A549 (cell line): ENCODE results near the gene ADGRD1. TPM values are rescaled to one million over a fixed set of nuclear protein-coding genes. Genes with fewer than 3 reads are reported as not detected.
"Not testable (repeated sequence)": the region's sequence is repeated elsewhere in the genome, so short reads cannot be mapped to it uniquely, and the experiment has no call there.

Experiments used
- ATAC-seq, 2 experiments: fragments of 200-7000 bp in 1 of 2; fragments of >200 bp in 1 of 2; cut with Nextera tagmentation in 1 of 2; cut with Tn5 transposase in 1 of 2; 3 replicates each; pipeline versions ENCODE4 v1.8.0 to v1.9.1; 2018 to 2020; ENCODE audit warnings: mild to moderate bottlenecking in 1 of 2, moderate library complexity in 1 of 2
- CTCF ChIA-PET: fragments of 300-600 bp; sonication (Branson Sonifier 250); formaldehyde crosslinking; extraction: SDS; loops from one replicate; lab custom pipeline; 2021; ENCODE audit warnings: antibody characterized with exemption, inconsistent platforms; lab: Yijun Ruan, JAX
- POLR2A ChIA-PET: fragments of 350-600 bp; formaldehyde crosslinking; extraction: SDS; loops from one replicate; lab custom pipeline; 2021; ENCODE audit warnings: antibody characterized with exemption, inconsistent platforms; lab: Yijun Ruan, JAX
- DNase-seq, 2 experiments: peaks; one replicate each; pipeline versions ENCODE4 v3.0.0 to v3.0.0-alpha.2; 2011 to 2016; ENCODE audit warnings: low read depth in 1 of 2, low spot score in 1 of 2
- FAIRE-seq: peaks from 2 replicates; lab custom pipeline; 2011; peaks lifted over from hg19 to GRCh38; lab: Jason Lieb, UNC
- H3K27ac ChIP-seq, 2 experiments: fragments of >200 bp; sonication (Bioruptor Twin); formaldehyde crosslinking; 3 replicates each; pipeline ENCODE4 v1.5.1; 2016 to 2017
- H3K4me1 ChIP-seq: fragments of >200 bp; sonication (Bioruptor Twin); formaldehyde crosslinking; 3 replicates; pipeline ENCODE4 v1.6.1; 2016
- H3K4me2 ChIP-seq: fragments of >200 bp; sonication (Bioruptor Twin); formaldehyde crosslinking; 3 replicates; pipeline ENCODE4 v1.6.1; 2016
- H3K4me3 ChIP-seq: fragments of >200 bp; sonication (Bioruptor Twin); formaldehyde crosslinking; 3 replicates; pipeline ENCODE4 v1.5.1; 2016
- H3K9me3 ChIP-seq: fragments of >200 bp; sonication (Bioruptor Twin); formaldehyde crosslinking; 3 replicates; pipeline ENCODE4 v1.6.1; 2016
- BHLHE40 ChIP-seq: IDR thresholded peaks from 2 replicates; pipeline ENCODE4 v1.6.1; 2012; ENCODE audit warnings: low read depth, low read length, inconsistent platforms
- CBX2 ChIP-seq: fragments of 200-600 bp; sonication (generic); IDR thresholded peaks from 2 replicates; pipeline ENCODE4 v1.6.1; 2016; ENCODE audit warnings: low read depth, mild to moderate bottlenecking, borderline replicate concordance
- CEBPB ChIP-seq, 2 experiments: fragments of >200 bp in 1 of 2; sonication (Bioruptor Twin) in 1 of 2; formaldehyde crosslinking in 1 of 2; IDR thresholded peaks; 2 replicates each; pipeline ENCODE4 v1.6.1; 2012 to 2016
- CTCF ChIP-seq: fragments of >200 bp; sonication (Bioruptor Twin); formaldehyde crosslinking; IDR thresholded peaks from 3 replicates; pipeline ENCODE4 v1.5.1; 2016
- E2F6 ChIP-seq: IDR thresholded peaks from 2 replicates; pipeline ENCODE4 v1.6.1; 2012; ENCODE audit warnings: low read depth, borderline replicate concordance
- EHMT2 ChIP-seq: fragments of 200-600 bp; sonication (generic); IDR thresholded peaks from 2 replicates; pipeline ENCODE4 v1.6.1; 2016; ENCODE audit warnings: antibody characterized with exemption, low read depth, mild to moderate bottlenecking, moderate library complexity
- GATA3 ChIP-seq: IDR thresholded peaks from 2 replicates; pipeline ENCODE4 v1.6.1; 2012; ENCODE audit warnings: borderline replicate concordance
- HEYL ChIP-seq: fragments of 250-450 bp; sonication (Bioruptor Pico); IDR thresholded peaks from 2 replicates; pipeline ENCODE4 v1.8.0; 2021; ENCODE audit warnings: mild to moderate bottlenecking, moderate library complexity
- HOXA7 ChIP-seq: fragments of 250-450 bp; sonication (Bioruptor Pico); IDR thresholded peaks from 2 replicates; pipeline ENCODE4 v1.5.0; 2020; ENCODE audit warnings: mild to moderate bottlenecking, moderate library complexity
- HOXB13 ChIP-seq: fragments of 250-450 bp; sonication (Bioruptor Pico); IDR thresholded peaks from 2 replicates; pipeline ENCODE4 v1.5.0; 2020; ENCODE audit warnings: low read depth, mild to moderate bottlenecking, moderate library complexity
- JUN ChIP-seq, 2 experiments: fragments of >200 bp; sonication (Bioruptor Twin); formaldehyde crosslinking; IDR thresholded peaks; 2 replicates in 1 of 2; 3 replicates in 1 of 2; pipeline ENCODE4 v1.6.1; 2016 to 2017
- KDM1A ChIP-seq: fragments of 200-600 bp; sonication (generic); IDR thresholded peaks from 2 replicates; pipeline ENCODE4 v1.6.1; 2016; ENCODE audit warnings: low read depth, mild to moderate bottlenecking
- MAFK ChIP-seq: fragments of 450-650 bp; IDR thresholded peaks from 2 replicates; pipeline ENCODE4 v1.6.1; 2014; ENCODE audit not compliant: partially characterized antibody
- MAX ChIP-seq: IDR thresholded peaks from 2 replicates; pipeline ENCODE4 v1.6.1; 2012
- NR3C1 ChIP-seq: fragments of >200 bp; sonication (Bioruptor Twin); formaldehyde crosslinking; IDR thresholded peaks from 3 replicates; pipeline ENCODE4 v1.6.1; 2017
- POLR2A ChIP-seq: IDR thresholded peaks from 2 replicates; pipeline ENCODE4 v1.6.1; 2012; ENCODE audit warnings: mild to moderate bottlenecking, low read length
- RAD21 ChIP-seq, 2 experiments: fragments of >200 bp in 1 of 2; sonication (Bioruptor Twin) in 1 of 2; formaldehyde crosslinking in 1 of 2; IDR thresholded peaks in 1 of 2; conservative IDR thresholded peaks in 1 of 2; 2 replicates in 1 of 2; 3 replicates in 1 of 2; pipeline ENCODE4 v1.6.1; 2012 to 2018; ENCODE audit warnings: inconsistent platforms in 1 of 2
- SREBF2 ChIP-seq: fragments of 450-650 bp; IDR thresholded peaks from 2 replicates; pipeline ENCODE4 v1.6.1; 2014; ENCODE audit warnings: mild to moderate bottlenecking, moderate library complexity
- USF2 ChIP-seq: fragments of 450-650 bp; IDR thresholded peaks from 2 replicates; pipeline ENCODE4 v1.6.1; 2014; ENCODE audit warnings: antibody characterized with exemption
- ZNF302 ChIP-seq: fragments of 250-450 bp; sonication (Bioruptor Pico); IDR thresholded peaks from 2 replicates; pipeline ENCODE4 v1.9.0; 2021; ENCODE audit warnings: inconsistent platforms, mild to moderate bottlenecking, moderate library complexity
- ZSCAN20 ChIP-seq: fragments of 250-450 bp; sonication (Bioruptor Pico); IDR thresholded peaks from 2 replicates; pipeline ENCODE4 v1.8.0; 2022; ENCODE audit warnings: mild to moderate bottlenecking, moderate library complexity
- WGBS: methylation state at CpG from one replicate; pipeline ENCODE4 v1.1.6; 2017; ENCODE audit errors: missing lambda C conversion rate; 5-methylcytosine and 5-hydroxymethylcytosine counted together
- polyA plus RNA-seq, 4 experiments: library from polyadenylated mRNA; depleted of rRNA in 3 of 4; stranded (reverse); fragments of >200 nt; fragmentation: RNase III in 1 of 4; extraction: RNeasy Plus Mini Kit Qiagen cat#74134 plus additional on column Dnase treatment in 1 of 4; gene quantifications; 2 replicates in 3 of 4; 3 replicates in 1 of 4; pipeline ENCODE4 v1.2.3, GENCODE V29; 2011 to 2017
- TF ChIP-seq, protein P1 (sequence below): IDR thresholded peaks from 2 replicates; pipeline ENCODE4 v1.6.1; 2012
- TF ChIP-seq, protein P2 (sequence below): fragments of 250-450 bp; sonication (Bioruptor Pico); IDR thresholded peaks from 2 replicates; pipeline ENCODE4 v1.5.0; 2021; ENCODE audit warnings: mild to moderate bottlenecking, moderate library complexity, borderline replicate concordance

Gene ADGRD1
- polyA plus RNA-seq, 2 of the 4 experiments (the other 2 are of a cell fraction), result 0.36 to 1.5 TPM

DNA sequence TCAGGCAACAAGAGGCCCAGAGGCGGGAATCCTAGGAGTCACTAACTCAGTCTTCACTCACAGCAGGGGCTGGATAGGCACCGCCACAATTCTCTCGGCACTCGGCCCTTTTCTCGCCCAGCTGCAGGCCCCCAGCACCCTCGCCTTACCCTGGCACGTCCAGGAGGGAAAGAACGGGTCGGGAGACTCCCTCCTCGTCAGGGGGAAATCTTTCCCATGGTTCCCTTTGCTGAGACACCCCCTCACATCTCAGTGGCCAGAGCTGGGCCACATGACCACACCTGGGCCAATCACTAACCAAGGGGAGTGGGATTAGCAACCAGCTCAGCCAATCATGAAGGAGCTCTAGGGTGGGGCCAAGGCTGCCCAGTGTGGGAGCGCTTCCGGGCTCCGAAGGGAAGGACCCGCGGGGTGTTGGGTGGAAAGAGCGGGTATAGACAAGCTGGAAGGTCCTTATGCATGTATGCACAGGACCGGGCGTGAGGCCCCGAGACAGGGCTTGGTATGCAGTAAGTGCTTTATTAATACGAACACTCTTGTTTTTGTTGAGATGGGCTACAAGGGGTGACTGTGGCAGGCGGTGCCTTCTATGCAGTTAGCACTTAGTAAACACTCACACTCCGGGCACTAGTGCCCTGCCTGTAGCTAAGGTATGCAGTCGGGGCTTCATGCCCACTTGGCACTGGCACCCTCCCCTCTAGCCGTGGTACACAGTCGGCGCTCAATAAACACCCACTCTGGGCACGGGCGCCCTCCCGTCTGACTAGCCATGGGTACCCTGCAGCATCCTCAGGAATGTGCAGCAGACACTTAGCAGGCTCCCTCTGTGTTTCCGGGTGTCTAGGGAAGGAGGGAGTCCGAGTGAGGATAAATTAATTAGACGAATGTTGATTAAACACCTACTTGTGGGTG, 40.3 kb downstream of the ADGRD1 start:
- 44% methylated on average over 32 of the region's 32 CpGs for WGBS
- TF ChIP-seq HOXA7 (CRISPR knock-in tag) (no peak), POLR2A (0 out of 2 replicates have a peak, but pooled peaks have one; percentile 12), SREBF2 (no peak), RAD21 (conservative IDR thresholded peaks at IDR 0.05 in 1 of 2, IDR thresholded peaks at IDR 0.05 in 1 of 2) (no peak), JUN (IDR thresholded peaks at IDR 0.05) (no peak), USF2 (peak; percentile 91), BHLHE40 (no peak), ZSCAN20 (no peak), KDM1A (no peak), MAFK (no peak), EHMT2 (no peak), CBX2 (no peak), E2F6 (peak; percentile 84), GATA3 (no peak), ZNF302 (CRISPR knock-in tag) (no peak), CEBPB (IDR thresholded peaks at IDR 0.05) (no peak), MAX (peak; percentile 57; the same call in 1 of the 2 replicates)
- TF ChIP-seq, protein P1, sequence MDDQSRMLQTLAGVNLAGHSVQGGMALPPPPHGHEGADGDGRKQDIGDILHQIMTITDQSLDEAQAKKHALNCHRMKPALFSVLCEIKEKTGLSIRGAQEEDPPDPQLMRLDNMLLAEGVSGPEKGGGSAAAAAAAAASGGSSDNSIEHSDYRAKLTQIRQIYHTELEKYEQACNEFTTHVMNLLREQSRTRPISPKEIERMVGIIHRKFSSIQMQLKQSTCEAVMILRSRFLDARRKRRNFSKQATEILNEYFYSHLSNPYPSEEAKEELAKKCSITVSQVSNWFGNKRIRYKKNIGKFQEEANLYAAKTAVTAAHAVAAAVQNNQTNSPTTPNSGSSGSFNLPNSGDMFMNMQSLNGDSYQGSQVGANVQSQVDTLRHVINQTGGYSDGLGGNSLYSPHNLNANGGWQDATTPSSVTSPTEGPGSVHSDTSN, result 0 out of 2 replicates have a peak, but pooled peaks have one; percentile 46
- TF ChIP-seq, all 56 proteins: peak for 5
- ChIA-PET CTCF (interaction anchor here (1.0 kb wide), 1 partner anchor 20 kb away, joined by 3 read pairs; no protein-coding TSS in a partner anchor), POLR2A (no interaction called here)
- Histone ChIP-seq H3K4me1 (no peaks in the 10 kb centered on the region), H3K27ac (peak overlapping the region; percentile 43 to 56; a peak in 4 of 6 replicates), H3K9me3 (0 out of 3 replicates have a peak, but pooled peaks cover 8% of the 10 kb centered on the region), H3K4me2 (peak overlapping the region; percentile 67), H3K4me3 (peak overlapping the region; percentile 47)
- DNase-seq, result peak; percentile 85 to 88
- ATAC-seq, result peak; percentile 99 to 100
- no peak for FAIRE-seq

DNA sequence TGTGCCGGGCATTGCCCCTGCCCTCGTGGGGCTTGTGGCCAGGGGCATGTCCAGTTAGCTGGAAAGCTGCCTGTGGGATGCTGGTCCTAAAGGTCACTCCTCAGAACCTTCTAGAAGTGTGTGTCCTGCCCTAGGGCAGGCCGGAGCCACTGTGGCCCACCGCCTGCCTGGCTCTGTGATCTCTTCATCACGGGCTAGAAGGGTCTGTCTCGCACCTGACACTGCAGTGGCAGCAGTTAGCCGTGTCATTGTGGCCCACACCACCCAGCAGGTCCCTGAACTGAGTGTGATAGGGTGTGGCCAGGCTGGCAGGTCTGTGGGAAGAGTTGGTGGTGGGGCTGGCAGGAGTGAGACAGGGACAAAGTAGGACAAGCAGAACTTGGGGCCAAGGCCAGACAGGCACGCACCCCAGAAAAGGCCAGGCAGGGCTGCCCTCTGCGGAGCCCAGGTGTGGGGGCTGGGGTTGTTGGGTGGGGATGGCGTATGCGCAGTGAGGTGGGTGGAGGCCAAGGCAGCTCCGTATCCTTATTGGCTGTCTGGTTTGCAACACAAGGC, 41.2 kb downstream of the ADGRD1 start:
- H3K4me2 ChIP-seq, result no peak overlapping the region; the same call in 2 of the 3 replicates
- 0 out of 3 replicates have a peak, but pooled peaks cover 8% of the 10 kb centered on the region for H3K9me3 ChIP-seq
- H3K27ac ChIP-seq, result no peak overlapping the region
- ATAC-seq (no peak), DNase-seq (no peak)
- POLR2A ChIA-PET, result no interaction called here
- CTCF ChIA-PET, result interaction anchor here (1.0 kb wide), 1 partner anchor 21 kb away, joined by 3 read pairs; no protein-coding TSS in a partner anchor
- no peak overlapping the region for H3K4me3 ChIP-seq
- 86% methylated on average over 12 of the region's 12 CpGs for WGBS
- TF ChIP-seq USF2 (no peak), HOXB13 (CRISPR knock-in tag) (no peak), HEYL (CRISPR knock-in tag) (no peak), CTCF (no peak), NR3C1 (no peak)
- TF ChIP-seq, protein P2, sequence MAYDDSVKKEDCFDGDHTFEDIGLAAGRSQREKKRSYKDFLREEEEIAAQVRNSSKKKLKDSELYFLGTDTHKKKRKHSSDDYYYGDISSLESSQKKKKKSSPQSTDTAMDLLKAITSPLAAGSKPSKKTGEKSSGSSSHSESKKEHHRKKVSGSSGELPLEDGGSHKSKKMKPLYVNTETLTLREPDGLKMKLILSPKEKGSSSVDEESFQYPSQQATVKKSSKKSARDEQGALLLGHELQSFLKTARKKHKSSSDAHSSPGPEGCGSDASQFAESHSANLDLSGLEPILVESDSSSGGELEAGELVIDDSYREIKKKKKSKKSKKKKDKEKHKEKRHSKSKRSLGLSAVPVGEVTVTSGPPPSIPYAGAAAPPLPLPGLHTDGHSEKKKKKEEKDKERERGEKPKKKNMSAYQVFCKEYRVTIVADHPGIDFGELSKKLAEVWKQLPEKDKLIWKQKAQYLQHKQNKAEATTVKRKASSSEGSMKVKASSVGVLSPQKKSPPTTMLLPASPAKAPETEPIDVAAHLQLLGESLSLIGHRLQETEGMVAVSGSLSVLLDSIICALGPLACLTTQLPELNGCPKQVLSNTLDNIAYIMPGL (CRISPR knock-in tag), result no peak
- TF ChIP-seq, all 56 proteins: peak for 0
- H3K4me1 ChIP-seq, result no peaks in the 10 kb centered on the region
- no peak for FAIRE-seq

DNA sequence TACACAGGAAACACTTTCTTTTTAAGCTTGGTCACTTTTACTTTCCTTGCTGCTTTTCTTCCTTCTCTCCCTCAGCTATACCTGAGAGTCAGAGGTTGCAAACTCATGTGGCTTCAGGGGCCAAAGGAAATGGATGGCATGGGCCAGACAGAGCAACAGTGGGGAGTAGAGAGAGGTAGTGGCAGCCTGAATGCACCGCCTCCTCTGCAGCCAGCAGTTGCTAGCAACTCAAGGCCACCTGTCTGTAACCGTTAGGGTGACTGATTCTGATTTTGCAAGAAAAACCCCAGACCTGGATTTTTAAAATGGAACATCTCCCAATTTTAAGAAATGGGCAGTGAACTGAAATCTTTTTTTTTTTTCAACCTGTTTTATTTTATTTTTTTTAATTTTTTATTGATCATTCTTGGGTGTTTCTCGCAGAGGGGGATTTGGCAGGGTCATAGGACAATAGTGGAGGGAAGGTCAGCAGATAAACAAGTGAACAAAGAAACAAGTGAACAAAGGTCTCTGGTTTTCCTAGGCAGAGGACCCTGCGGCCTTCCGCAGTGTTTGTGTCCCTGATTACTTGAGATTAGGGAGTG, 41.8 kb downstream of the ADGRD1 start:
- H3K4me3 ChIP-seq, POLR2A ChIA-PET, CTCF ChIA-PET, ATAC-seq, H3K27ac ChIP-seq, H3K4me1 ChIP-seq, H3K9me3 ChIP-seq, H3K4me2 ChIP-seq, DNase-seq, FAIRE-seq: not testable (repeated sequence)
- WGBS, result 87% methylated on average over 5 of the region's 5 CpGs
